GM23248 (cell line): ENCODE results near the gene MATN4. TPM values are rescaled to one million over a fixed set of nuclear protein-coding genes. Genes with fewer than 3 reads are reported as not detected.

Source experiments
- DNase-seq: peaks from one replicate; pipeline ENCODE4 v3.0.0-alpha.2; 2015
- H2AFZ ChIP-seq: fragments of 200-600 bp; sonication (generic); 2 replicates; pipeline ENCODE4 v1.6.1; 2016; ENCODE audit warnings: antibody characterized with exemption
- H3F3A ChIP-seq: fragments of 200-600 bp; sonication (generic); 2 replicates; pipeline ENCODE4 v1.6.1; 2016; ENCODE audit warnings: mild to moderate bottlenecking, antibody characterized with exemption, mixed run types; ENCODE audit not compliant: insufficient read depth
- H3K27ac ChIP-seq: fragments of 200-600 bp; sonication (generic); 2 replicates; pipeline ENCODE4 v1.5.1; 2016; ENCODE audit warnings: mild to moderate bottlenecking
- H3K27me3 ChIP-seq: fragments of 200-600 bp; sonication (generic); replicated peaks from 2 replicates; pipeline ENCODE4 v1.6.1; 2016; ENCODE audit warnings: mild to moderate bottlenecking; ENCODE audit not compliant: insufficient read depth
- H3K36me3 ChIP-seq: fragments of 200-600 bp; sonication (generic); 2 replicates; pipeline ENCODE4 v1.6.1; 2016; ENCODE audit warnings: low read depth, mild to moderate bottlenecking
- H3K4me1 ChIP-seq: fragments of 200-600 bp; sonication (generic); 2 replicates; pipeline ENCODE4 v1.6.1; 2016; ENCODE audit warnings: mild to moderate bottlenecking; ENCODE audit not compliant: insufficient read depth
- H3K4me2 ChIP-seq: fragments of 200-600 bp; sonication (generic); one replicate; pipeline ENCODE4 v1.6.1; 2016; ENCODE audit warnings: mild to moderate bottlenecking; ENCODE audit not compliant: unreplicated experiment
- H3K4me3 ChIP-seq: fragments of 200-600 bp; sonication (generic); 2 replicates; pipeline ENCODE4 v1.5.1; 2016; ENCODE audit warnings: mild to moderate bottlenecking
- H3K79me2 ChIP-seq: fragments of 200-600 bp; sonication (generic); 2 replicates; pipeline ENCODE4 v1.6.1; 2016; ENCODE audit warnings: mild to moderate bottlenecking; ENCODE audit not compliant: insufficient read depth
- H3K9ac ChIP-seq: fragments of 200-600 bp; sonication (generic); 2 replicates; pipeline ENCODE4 v1.6.1; 2016; ENCODE audit warnings: mild to moderate bottlenecking
- H3K9me2 ChIP-seq: fragments of 200-600 bp; sonication (generic); 2 replicates; pipeline ENCODE4 v1.6.1; 2016; ENCODE audit warnings: mixed run types, mild to moderate bottlenecking, moderate library complexity; ENCODE audit not compliant: insufficient read depth
- H3K9me3 ChIP-seq: fragments of 200-600 bp; sonication (generic); one replicate; pipeline ENCODE4 v1.6.1; 2017; ENCODE audit warnings: low read depth
- H4K20me1 ChIP-seq: fragments of 200-600 bp; sonication (generic); 2 replicates; pipeline ENCODE4 v1.6.0; 2016; ENCODE audit not compliant: insufficient read depth
- EZH2 ChIP-seq: fragments of 200-600 bp; sonication (generic); IDR thresholded peaks from 2 replicates; pipeline ENCODE4 v1.6.1; 2018; ENCODE audit warnings: antibody characterized with exemption, mild to moderate bottlenecking; ENCODE audit not compliant: insufficient read depth, poor library complexity, severe bottlenecking
- EZH2phosphoT487 ChIP-seq: fragments of 200-600 bp; sonication (generic); IDR thresholded peaks from 2 replicates; pipeline ENCODE4 v1.6.1; 2018; ENCODE audit warnings: antibody characterized with exemption, moderate library complexity, mild to moderate bottlenecking, low read depth; ENCODE audit not compliant: insufficient read depth
- WGBS, 2 experiments: methylation state at CpG; one replicate each; pipeline ENCODE4 v1.1.6; 2015 to 2017; ENCODE audit warnings: low lambda C conversion rate in 2 of 2, low coverage in 1 of 2; ENCODE audit errors: missing lambda C conversion rate in 2 of 2; 5-methylcytosine and 5-hydroxymethylcytosine counted together
- in situ Hi-C: fragments of 300-500 bp; cut with MboI; formaldehyde crosslinking; loops from 2 replicates; pipeline ENCODE4 v1.15.0; 2020
- polyA plus RNA-seq: library from polyadenylated mRNA; unstranded; fragments of >200 nt; fragmentation: Nextera tagmentation; extraction: Ambion mirVana; gene quantifications from 2 replicates; pipeline ENCODE4 v1.2.1, GENCODE V29; 2016
- total RNA-seq: library from RNA; depleted of rRNA; stranded (reverse); fragments of >200 nt; shearing (Covaris generic); gene quantifications from 2 replicates; pipeline ENCODE4 v1.2.3, GENCODE V29; 2014

The MATN4 gene
- total and polyA plus RNA-seq, 2 experiments from 2014 or later, result not detected

GRCh38 chr20:45344168-45344860, 36.2 kb upstream of the MATN4 start:
- Histone ChIP-seq H3K9me3 (no peaks in the 10 kb centered on the region), H3K4me3 (peak overlapping the region; percentile 99), H3K9ac (peak overlapping the region; percentile 100), H2AFZ (no peak overlapping the region), H4K20me1 (no peaks in the 10 kb centered on the region), H3K4me1 (peaks cover 61% of the 10 kb centered on the region), H3K27me3 (no peaks in the 10 kb centered on the region), H3F3A (peaks cover 82% of the 10 kb centered on the region), H3K9me2 (no peaks in the 10 kb centered on the region), H3K4me2 (peak overlapping the region; percentile 98), H3K79me2 (peaks cover 88% of the 10 kb centered on the region), H3K36me3 (peaks cover 34% of the 10 kb centered on the region; the same call in 1 of the 2 replicates), H3K27ac (peak overlapping the region; percentile 99)
- in situ Hi-C loops, result no loop called here
- WGBS, 2 experiments, result 4 to 7% methylated on average over 9 of the region's 9 CpGs
- TF ChIP-seq EZH2phosphoT487 (no peak), EZH2 (no peak)
- DNase-seq, result peak; percentile 97

DNA sequence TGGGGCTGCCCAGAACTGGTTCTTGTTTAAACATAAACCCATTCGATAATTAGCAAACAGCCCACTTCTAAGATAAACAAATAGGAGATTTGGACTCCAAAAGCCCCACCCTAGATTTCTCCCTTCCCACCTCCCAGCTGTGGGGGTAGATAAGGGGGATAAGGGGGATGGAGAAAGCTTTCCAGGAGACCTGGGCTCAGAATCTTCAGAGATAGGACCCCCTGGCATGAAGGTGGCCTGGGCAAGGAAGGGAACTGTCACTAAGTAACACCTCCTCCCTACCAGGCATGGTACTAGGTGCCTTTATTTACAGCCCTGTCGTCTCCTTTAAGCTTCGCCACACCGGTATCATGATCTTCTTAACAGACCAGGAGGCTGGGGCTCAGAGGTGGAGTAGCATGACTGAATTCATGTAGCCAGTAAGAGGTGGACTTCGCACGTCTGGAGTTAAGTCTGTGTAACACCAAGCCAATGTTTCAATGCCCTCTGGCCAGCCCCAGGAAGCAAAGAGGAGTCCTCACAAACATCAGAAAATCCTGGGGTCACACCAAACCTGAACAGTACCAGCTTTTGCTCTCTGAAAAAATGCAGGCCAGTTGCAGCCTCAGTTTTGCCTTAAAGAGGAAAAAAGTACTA, 35.6 kb upstream of the MATN4 start:
- Histone ChIP-seq H3K79me2 (peaks cover 95% of the 10 kb centered on the region), H3K27ac (peak overlapping the region; percentile 99), H3K9ac (peak overlapping the region; percentile 100), H2AFZ (no peak overlapping the region), H3K27me3 (no peaks in the 10 kb centered on the region), H3K4me3 (peak overlapping the region; percentile 99), H3K9me2 (no peaks in the 10 kb centered on the region), H3K36me3 (peaks cover 38% of the 10 kb centered on the region; the same call in 1 of the 2 replicates), H3K4me1 (peaks cover 63% of the 10 kb centered on the region), H4K20me1 (no peaks in the 10 kb centered on the region), H3F3A (peaks cover 89% of the 10 kb centered on the region), H3K9me3 (no peaks in the 10 kb centered on the region), H3K4me2 (peak overlapping the region; percentile 98)
- 30 to 41% methylated on average over 6 of the region's 6 CpGs for WGBS, 2 experiments
- TF ChIP-seq EZH2 (no peak), EZH2phosphoT487 (no peak)
- in situ Hi-C loops, result no loop called here
- no peak for DNase-seq

DNA sequence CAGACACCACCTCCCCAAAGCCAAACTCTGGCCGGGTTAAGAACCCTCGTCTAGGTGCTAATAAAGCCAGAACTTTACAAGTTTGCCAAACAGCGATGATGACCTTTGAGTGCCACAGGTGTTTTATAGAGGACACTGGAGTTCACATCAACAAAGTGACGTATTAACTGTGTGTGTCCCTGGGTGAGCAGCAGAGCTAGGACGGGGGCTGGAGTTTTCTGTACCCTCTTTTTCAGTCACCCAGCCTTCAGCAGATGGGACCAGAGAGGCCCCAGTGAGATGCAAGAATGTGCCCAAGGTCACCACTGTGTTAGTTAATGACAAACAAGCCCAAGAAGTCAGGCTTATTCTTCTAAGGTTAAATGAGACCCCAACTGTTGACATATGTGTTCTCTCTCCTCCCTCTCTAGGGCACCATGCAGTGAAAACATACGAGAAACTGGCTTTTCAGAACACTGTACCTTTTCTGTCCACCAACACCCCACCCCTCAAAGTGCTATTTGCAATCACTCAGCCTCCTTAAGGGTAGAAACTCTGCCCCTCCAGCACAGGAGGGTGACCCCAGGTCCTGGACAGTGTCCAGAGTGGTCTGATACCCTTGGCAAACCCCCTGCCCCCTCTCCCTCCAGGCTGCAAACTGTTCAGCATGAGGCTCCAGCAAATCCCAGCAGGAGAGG, 34.9 kb upstream of the MATN4 start:
- Histone ChIP-seq H3K4me2 (peak overlapping the region; percentile 98), H4K20me1 (no peaks in the 10 kb centered on the region), H3K4me3 (peak overlapping the region; percentile 99), H3K4me1 (peaks cover 67% of the 10 kb centered on the region), H3K27ac (peak overlapping the region; percentile 99), H3K9ac (peak overlapping the region; percentile 100), H3K36me3 (peaks cover 38% of the 10 kb centered on the region; the same call in 1 of the 2 replicates), H3K9me2 (no peaks in the 10 kb centered on the region), H3K79me2 (peaks cover 96% of the 10 kb centered on the region), H3F3A (peaks cover 96% of the 10 kb centered on the region), H3K27me3 (no peaks in the 10 kb centered on the region), H2AFZ (no peak overlapping the region), H3K9me3 (no peaks in the 10 kb centered on the region)
- in situ Hi-C loops, result no loop called here
- no peak for TF ChIP-seq EZH2phosphoT487
- TF ChIP-seq EZH2, result no peak
- WGBS, 2 experiments, result 68 to 72% methylated on average over 6 of the region's 6 CpGs
- DNase-seq, result no peak

DNA sequence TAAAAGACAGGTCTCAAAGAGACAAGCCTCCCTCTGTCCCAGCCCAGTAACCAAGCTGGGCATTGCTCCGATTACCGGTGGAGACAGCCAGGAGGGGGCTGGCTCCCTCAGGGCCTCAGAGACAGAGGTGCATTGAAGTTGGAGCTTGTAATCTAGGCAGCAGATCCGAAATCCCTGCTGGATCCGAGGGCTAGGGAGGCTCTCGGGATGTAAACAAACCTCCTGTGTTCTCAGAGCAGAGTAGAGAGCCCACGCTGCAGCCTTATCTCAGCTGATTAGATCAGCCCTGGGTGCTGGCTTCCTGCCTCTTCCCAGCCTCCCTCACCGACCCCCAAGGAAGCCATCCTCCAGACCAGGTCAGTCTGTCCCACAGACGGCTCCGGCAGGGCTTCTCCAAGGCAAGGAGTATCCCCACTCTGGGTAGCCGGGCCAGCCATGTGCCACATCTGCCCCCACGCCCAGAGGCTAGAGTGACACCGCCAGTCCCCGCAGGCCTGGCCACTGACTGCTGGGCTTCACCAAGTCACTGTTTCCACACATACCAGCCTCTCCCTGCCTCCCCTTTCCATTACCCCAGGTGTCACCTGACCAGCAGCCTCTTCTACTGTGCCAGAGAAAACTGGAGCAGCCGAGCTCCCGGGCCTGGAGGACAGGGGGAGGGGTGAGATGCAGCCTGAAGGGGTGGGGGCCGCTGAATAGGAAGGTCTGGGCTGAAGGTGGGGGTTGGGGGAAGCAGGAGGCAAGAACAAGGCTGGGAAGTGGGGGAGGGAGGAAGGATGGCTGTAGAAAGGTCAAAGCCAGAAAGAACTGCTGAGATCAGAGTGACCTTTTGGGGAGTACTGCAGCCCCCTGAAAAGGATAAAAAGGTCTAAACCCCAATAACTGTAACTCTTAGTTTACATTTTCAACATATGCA, 34.1 kb upstream of the MATN4 start:
- peaks cover 88% of the 10 kb centered on the region for H3K79me2 ChIP-seq
- H3K36me3 ChIP-seq, result peaks cover 38% of the 10 kb centered on the region; the same call in 1 of the 2 replicates
- peak overlapping the region; percentile 100 for H3K9ac ChIP-seq
- no peaks in the 10 kb centered on the region for H3K9me3 ChIP-seq
- WGBS, 2 experiments, result 8 to 13% methylated on average over 16 of the region's 16 CpGs
- H3K27ac ChIP-seq, result peak overlapping the region; percentile 99
- peak; percentile 76 for DNase-seq
- no peaks in the 10 kb centered on the region for H3K9me2 ChIP-seq
- H3K4me2 ChIP-seq, result peak overlapping the region; percentile 98
- no peak for TF ChIP-seq EZH2phosphoT487
- TF ChIP-seq EZH2, result no peak
- H3K4me1 ChIP-seq, result peaks cover 74% of the 10 kb centered on the region
- in situ Hi-C loops, result no loop called here
- H3F3A ChIP-seq, result peaks cover 96% of the 10 kb centered on the region
- H3K4me3 ChIP-seq, result peak overlapping the region; percentile 99
- no peak overlapping the region for H2AFZ ChIP-seq
- no peaks in the 10 kb centered on the region for H3K27me3 ChIP-seq
- H4K20me1 ChIP-seq, result no peaks in the 10 kb centered on the region
